Mucosa of descending colon (tissue), 3 donors: ENCODE measurements around the gene IL17RA. TPM values are rescaled to one million over a fixed set of nuclear protein-coding genes. Genes with fewer than 3 reads are reported as not detected.

ENCODE experiments used
- ATAC-seq: fragments of 200-7000 bp; cut with Tn5 transposase; one replicate; pipeline ENCODE4 v1.9.1; 2020; ENCODE audit warnings: mild to moderate bottlenecking, moderate library complexity
- DNase-seq, 3 donors: peaks; one replicate each; pipeline ENCODE4 v3.0.0-alpha.2; 2020
- H3K36me3 ChIP-seq: fragments of 200-600 bp; one replicate; pipeline ENCODE4 v1.8.0; 2021; ENCODE audit warnings: low read depth, mild to moderate bottlenecking
- H3K4me1 ChIP-seq: fragments of 200-600 bp; one replicate; pipeline ENCODE4 v1.8.0; 2021; ENCODE audit warnings: low read depth, mild to moderate bottlenecking
- H3K4me3 ChIP-seq: fragments of 200-600 bp; one replicate; pipeline ENCODE4 v1.8.0; 2021; ENCODE audit warnings: mild to moderate bottlenecking
- H3K9me3 ChIP-seq: fragments of 200-600 bp; one replicate; pipeline ENCODE4 v1.8.0; 2021; ENCODE audit warnings: mild to moderate bottlenecking
- CTCF ChIP-seq: fragments of 200-600 bp; IDR thresholded peaks from one replicate; pipeline ENCODE4 v1.8.0; 2022; ENCODE audit warnings: antibody characterized with exemption, mild to moderate bottlenecking
- intact Hi-C, 2 donors: fragments of 100-400 bp; cut with DNase I in 1 of 2; cut with micrococcal nuclease in 1 of 2; formaldehyde crosslinking; loops; one replicate each; pipeline versions ENCODE4 v1.11.0 to v1.11.1; 2022; cut with DNase I, micrococcal nuclease
- total RNA-seq, 3 donors: library from RNA; stranded (reverse); fragmentation: NEBNext Ultra II Directional in 2 of 3; extraction: Animal tissue kit (Norgen Biotek cat#: 25700) in 2 of 3; gene quantifications; one replicate each; pipeline versions ENCODE4 v1.2.1 to v1.2.4, GENCODE V29; 2021 to 2023
- donor health status: DM: no; HTN: no; CAD: no; lungs with moderate emphysema.
- donor health status: DM: no; HTN: no; CAD: no.
- donor health status: DM: no; HTN: yes; CAD: no.

The IL17RA gene
- total RNA-seq, 3 donors from 2014 or later, result 15.4 to 21.5 (median 21.1) TPM

GRCh38 chr22:17060126-17060525, 24.7 kb upstream of the IL17RA start:
- intact Hi-C loops, result no loop called here
- no peak for ATAC-seq
- Histone ChIP-seq H3K9me3 (no peaks in the 10 kb centered on the region), H3K4me1 (no peaks in the 10 kb centered on the region), H3K36me3 (no peaks in the 10 kb centered on the region), H3K4me3 (no peak overlapping the region)
- no peak for TF ChIP-seq CTCF
- DNase-seq, result no peak

GRCh38 chr22:17063411-17064106, 21.2 kb upstream of the IL17RA start:
- Histone ChIP-seq H3K9me3 (no peaks in the 10 kb centered on the region), H3K36me3 (no peaks in the 10 kb centered on the region), H3K4me3 (no peak overlapping the region), H3K4me1 (no peaks in the 10 kb centered on the region)
- intact Hi-C loops, result no loop called here
- DNase-seq (peak in 1 of 3 donors; percentile 20), ATAC-seq (no peak)
- TF ChIP-seq CTCF, result no peak

- Histone ChIP-seq H3K36me3 (no peaks in the 10 kb centered on the region), H3K4me3 (no peak overlapping the region), H3K9me3 (no peaks in the 10 kb centered on the region), H3K4me1 (no peaks in the 10 kb centered on the region)
- ATAC-seq (no peak), DNase-seq (no peak)
- no peak for TF ChIP-seq CTCF
- intact Hi-C loops, result no loop called here
Measured at GRCh38 chr22:17064498-17065100, 20.2 kb upstream of the IL17RA start.

- intact Hi-C loops, result no loop called here
- H3K4me1 ChIP-seq, result no peaks in the 10 kb centered on the region
- no peak for DNase-seq
- no peaks in the 10 kb centered on the region for H3K36me3 ChIP-seq
- no peaks in the 10 kb centered on the region for H3K9me3 ChIP-seq
- no peak overlapping the region for H3K4me3 ChIP-seq
- ATAC-seq, result no peak
- TF ChIP-seq CTCF, result no peak
Measured at GRCh38 chr22:17065433-17065832, 19.4 kb upstream of the IL17RA start.

- Histone ChIP-seq H3K4me1 (no peaks in the 10 kb centered on the region), H3K9me3 (no peaks in the 10 kb centered on the region), H3K4me3 (no peak overlapping the region), H3K36me3 (no peaks in the 10 kb centered on the region)
- DNase-seq (no peak), ATAC-seq (no peak)
- intact Hi-C loops, result loop anchor here (10.0 kb wide), 1 partner anchor 432 kb away; no protein-coding TSS in a partner anchor
- TF ChIP-seq CTCF, result no peak
Measured at GRCh38 chr22:17072877-17073276, 11.9 kb upstream of the IL17RA start.
